ENCODE measurements around the gene ZNF800.
"Not testable (repeated sequence)": the region's sequence is repeated elsewhere in the genome, so short reads cannot be mapped to it uniquely, and the experiment has no call there.

ZNF800 gene

GRCh38 chr7:127392566-127393367, at the start of gene ZNF800:
TSS of gene ZNF800 (minus strand) at chr7:127392708. CDS start at chr7:127391557, 1,151 bp downstream.
- DNase-seq: peak; percentile 86

DNA sequence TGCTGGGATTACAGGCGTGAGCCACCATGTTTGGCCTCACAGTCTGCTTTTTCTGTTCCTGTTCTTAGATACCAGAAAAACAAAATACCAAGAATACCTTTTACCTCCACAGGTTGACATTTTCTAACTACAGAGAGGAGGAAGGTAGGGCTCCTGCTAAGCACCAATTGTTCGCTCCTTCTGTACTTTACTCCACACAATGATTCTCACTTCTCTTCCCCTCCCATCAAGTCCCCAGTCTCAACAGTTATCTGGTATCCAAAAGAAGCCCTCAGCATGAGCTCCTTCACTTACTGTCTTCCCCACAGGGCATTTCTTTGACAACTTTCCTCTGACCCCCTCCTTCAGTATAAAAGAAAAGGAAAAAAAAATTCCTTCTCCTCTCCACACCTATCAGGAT, 47.7 kb upstream of the ZNF800 start:
- no peak for DNase-seq

DNA sequence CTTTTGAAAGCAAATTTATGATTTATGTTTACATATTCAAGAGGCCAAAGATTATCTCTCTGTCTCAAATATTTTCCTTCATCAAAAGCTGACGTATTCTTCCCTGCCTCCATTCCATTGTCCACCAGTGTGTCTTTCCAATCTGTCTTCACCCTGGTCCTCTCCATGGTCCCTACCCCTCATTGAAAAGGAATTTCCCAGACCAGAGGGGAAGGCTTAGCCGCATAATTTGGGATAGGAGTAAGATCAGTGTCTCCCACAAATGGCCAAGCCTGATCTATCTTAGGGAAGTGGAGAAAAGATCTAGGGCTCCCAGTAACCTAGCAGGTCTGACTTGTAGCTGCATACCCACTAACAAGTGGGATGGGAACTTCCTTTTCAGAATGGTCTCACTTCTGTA, 46.3 kb upstream of the ZNF800 start:
- DNase-seq: no peak

- no peak for DNase-seq
Observed at GRCh38 chr7:127437837-127438236, 45.3 kb upstream of the ZNF800 start.

GRCh38 chr7:127437241-127437640, 44.7 kb upstream of the ZNF800 start:
- no peak for DNase-seq

- DNase-seq: not testable (repeated sequence)
Observed at GRCh38 chr7:127429281-127429680, 36.8 kb upstream of the ZNF800 start.

GRCh38 chr7:127419196-127419595, 26.7 kb upstream of the ZNF800 start:
- no peak for DNase-seq

GRCh38 chr7:127418459-127418858, 26.0 kb upstream of the ZNF800 start:
- no peak for DNase-seq

GRCh38 chr7:127417346-127417745, 24.8 kb upstream of the ZNF800 start:
- DNase-seq: no peak

- no peak for DNase-seq
Observed at GRCh38 chr7:127415060-127415742, 22.7 kb upstream of the ZNF800 start.

GRCh38 chr7:127413962-127414361, 21.5 kb upstream of the ZNF800 start:
- DNase-seq: no peak

- no peak for DNase-seq
Observed at GRCh38 chr7:127413326-127413725, 20.8 kb upstream of the ZNF800 start.

GRCh38 chr7:127411176-127411575, 18.7 kb upstream of the ZNF800 start:
- no peak for DNase-seq

DNA sequence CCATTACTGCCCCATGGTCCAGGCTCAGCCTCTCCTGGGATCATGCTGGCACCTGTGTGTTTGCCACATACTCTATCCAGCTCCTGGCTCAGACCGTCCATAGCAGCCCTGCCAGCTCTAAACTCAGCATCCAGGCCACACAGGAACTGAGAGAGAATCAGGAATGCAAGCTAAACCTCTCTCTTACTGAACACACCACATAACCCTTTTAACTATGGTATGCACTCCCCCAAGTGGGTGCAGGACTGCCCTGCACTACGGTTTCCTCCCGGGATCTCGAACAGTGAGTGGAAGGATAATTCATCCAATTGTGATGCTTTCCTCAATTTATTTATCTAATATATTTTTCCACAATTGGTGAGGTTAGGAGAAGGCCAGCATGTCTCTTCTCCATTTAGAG, 17.1 kb upstream of the ZNF800 start:
- DNase-seq: no peak

DNA sequence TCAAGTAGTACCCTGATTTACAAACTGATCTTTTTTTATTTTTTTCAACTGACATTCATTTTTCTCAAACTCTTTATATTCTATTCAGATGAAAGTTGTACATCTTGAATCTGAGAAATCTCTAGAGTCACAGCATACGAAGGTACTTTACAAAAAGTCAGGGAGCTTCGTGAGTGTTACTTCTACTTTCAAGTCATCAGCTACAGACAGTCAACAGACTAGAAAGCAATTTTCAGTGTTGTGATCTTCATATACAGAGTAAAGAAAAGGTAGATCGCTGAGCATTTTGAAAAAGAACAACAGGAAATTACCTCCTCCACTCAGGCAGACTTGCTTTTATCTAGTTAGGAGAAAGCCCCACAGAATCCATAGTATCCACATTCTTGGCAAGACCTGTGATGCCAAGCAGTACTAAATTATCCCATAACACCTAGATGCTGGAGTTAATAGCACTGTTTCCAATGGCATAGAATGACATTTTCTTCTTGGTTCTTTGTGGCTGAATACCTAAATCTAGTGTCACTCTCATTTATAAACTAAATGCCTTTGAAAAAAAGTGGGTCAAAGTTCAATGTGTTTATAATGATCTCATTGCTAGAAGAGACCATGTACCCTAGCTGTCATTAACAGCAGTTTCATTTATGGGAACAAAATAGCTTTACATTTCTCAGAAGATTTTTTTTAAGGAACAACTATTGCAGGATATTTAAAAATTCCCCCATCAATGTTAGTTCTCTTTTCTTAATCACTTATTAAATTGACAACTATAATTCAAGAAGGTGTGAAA, 12.0 kb upstream of the ZNF800 start:
- DNase-seq: no peak

DNA sequence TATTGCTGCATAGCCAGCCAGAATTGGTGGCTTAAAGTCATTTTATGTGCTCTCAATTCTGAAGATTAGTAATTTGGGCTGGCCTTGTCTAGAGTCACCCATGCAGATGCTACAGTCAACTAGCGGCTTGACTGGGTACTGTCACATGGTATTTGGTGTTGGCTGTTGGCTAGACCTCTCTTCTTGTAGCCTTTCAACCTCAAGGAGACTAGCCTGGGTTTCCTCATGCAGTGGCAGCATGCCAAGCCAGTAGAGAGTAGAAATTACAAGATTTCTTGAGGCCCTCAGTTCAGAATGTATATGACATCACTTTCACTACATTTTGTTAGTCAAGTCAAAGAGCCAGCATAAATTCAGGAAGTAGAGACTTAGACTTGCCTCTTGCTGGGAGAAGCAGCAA, 3.7 kb upstream of the ZNF800 start:
- DNase-seq: no peak

DNA sequence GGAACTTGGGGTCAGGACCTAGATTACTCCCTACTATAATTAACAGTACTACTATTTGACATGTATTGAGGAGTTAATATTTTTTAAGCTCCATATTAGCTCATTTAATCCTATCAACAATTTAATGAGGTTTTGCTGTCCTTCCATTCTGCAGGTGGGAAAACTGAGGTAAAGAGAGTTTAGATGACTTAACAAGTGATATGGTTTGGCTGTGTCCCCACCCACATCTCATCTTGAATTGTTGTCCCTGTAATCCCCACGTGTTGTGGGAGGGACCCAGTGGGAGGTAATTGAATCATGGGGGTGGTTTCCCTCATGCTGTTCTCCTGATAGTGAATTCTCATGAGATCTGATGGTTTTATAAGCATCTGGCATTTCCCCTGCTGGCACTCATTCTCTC, 2.6 kb upstream of the ZNF800 start:
- DNase-seq: not testable (repeated sequence)

GRCh38 chr7:127393368-127394058, 1.0 kb upstream of the ZNF800 start:
- peak; percentile 75 for DNase-seq

DNA sequence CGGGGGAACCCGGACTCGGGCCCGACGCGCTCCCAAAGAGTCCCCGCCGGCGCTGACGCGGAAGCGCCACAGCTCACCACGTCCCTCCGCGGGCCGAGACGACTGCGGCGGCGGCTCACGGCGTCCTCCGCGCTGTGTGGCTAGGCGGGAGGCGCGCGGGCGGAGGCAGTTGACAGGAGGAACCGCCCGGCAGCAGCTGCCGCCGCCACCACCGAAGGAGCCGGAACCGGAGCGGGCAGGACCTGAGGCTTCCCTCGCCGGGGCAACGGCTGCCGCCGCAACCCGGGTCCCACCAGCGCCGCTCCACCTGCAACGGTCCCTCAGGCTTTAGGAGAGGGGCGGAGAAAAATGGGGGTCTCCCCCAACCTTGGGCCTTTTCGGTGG, 334 bp downstream of the ZNF800 start:
- peak; percentile 37 for DNase-seq

GRCh38 chr7:127391591-127392181, 822 bp downstream of the ZNF800 start:
- no peak for DNase-seq

DNA sequence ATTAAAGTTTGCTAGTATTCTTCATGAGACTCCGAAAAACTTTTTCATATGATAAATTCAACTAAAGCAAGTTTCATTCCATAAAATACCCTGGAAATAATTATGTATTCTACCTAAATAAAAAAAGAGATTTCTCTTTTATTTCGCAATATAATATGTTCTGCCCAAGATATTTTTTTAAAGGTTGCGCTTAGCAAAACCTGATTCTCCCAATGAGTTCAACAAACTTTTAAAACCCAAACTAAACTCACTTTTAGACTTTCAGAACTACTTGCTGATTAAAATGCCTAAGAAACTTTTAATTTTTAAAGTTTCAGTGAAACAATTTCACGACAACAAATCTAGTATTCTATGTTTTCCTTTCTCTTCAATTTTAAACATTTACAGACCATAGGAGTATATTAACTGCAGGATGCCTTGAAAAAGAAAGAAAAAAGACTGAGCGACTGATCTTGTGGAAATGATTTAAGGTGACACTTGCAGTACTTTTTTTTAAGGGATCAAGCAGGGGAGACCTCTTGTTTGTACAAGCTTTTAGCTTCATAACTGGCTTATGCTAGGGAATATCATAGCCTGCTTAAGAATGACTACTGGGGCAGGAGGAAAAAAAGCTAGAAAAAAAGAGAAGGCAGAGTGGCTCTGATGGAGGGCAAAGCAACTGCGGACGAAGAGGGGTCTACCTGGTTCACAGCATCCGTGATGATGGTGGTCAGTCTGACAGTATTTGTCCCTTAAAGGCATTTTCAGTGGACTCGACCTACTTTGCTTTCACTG, 1.5 kb downstream of the ZNF800 start:
- DNase-seq: no peak

All from NCI-H1105 treated with DMSO at 0.1 percent for 48 hours (cell line).